WTC11 (cell line): ENCODE data around the gene ANAPC10.

Experiments
- CREM ChIP-seq: sonication (generic); formaldehyde crosslinking; IDR thresholded peaks from 2 replicates; pipeline ENCODE4 v1.8.1; 2022; ENCODE audit warnings: mild to moderate bottlenecking, missing genetic modification reagents, moderate library complexity
- CTCF ChIP-seq: fragments of 200-600 bp; IDR thresholded peaks from 2 replicates; pipeline ENCODE4 v1.8.0; 2022; ENCODE audit warnings: antibody characterized with exemption
- ETV6 ChIP-seq: sonication (generic); formaldehyde crosslinking; IDR thresholded peaks from 2 replicates; pipeline ENCODE4 v1.8.1; 2022; ENCODE audit warnings: mild to moderate bottlenecking, missing genetic modification reagents
- TCF7 ChIP-seq: sonication (generic); formaldehyde crosslinking; IDR thresholded peaks from 2 replicates; pipeline ENCODE4 v1.8.0; 2022; ENCODE audit warnings: mild to moderate bottlenecking, low read depth, missing genetic modification reagents, moderate library complexity
- USF1 ChIP-seq: sonication (generic); formaldehyde crosslinking; IDR thresholded peaks from 2 replicates; pipeline ENCODE4 v1.8.0; 2022; ENCODE audit warnings: mild to moderate bottlenecking, missing genetic modification reagents
- USF2 ChIP-seq: sonication (generic); formaldehyde crosslinking; IDR thresholded peaks from 2 replicates; pipeline ENCODE4 v1.8.1; 2023; ENCODE audit warnings: mild to moderate bottlenecking, missing genetic modification reagents, moderate library complexity
- ZNF121 ChIP-seq: sonication (generic); formaldehyde crosslinking; IDR thresholded peaks from 2 replicates; pipeline ENCODE4 v1.8.0; 2023; ENCODE audit warnings: missing genetic modification reagents

GRCh38 chr4:145047151-145047550 is 50.8 kb downstream of the ANAPC10 start:
- TF ChIP-seq CTCF (no peak), USF2 (CRISPR knock-in tag) (no peak), CREM (CRISPR knock-in tag) (no peak), USF1 (CRISPR knock-in tag) (no peak), TCF7 (no peak), ZNF121 (CRISPR knock-in tag) (no peak), ETV6 (CRISPR knock-in tag) (no peak)
